Kidney (tissue), 14 donors: ENCODE data around the gene AP4S1. TPM values are rescaled to one million over a fixed set of nuclear protein-coding genes. Genes with fewer than 3 reads are reported as not detected.
"Not testable (repeated sequence)": the region's sequence is repeated elsewhere in the genome, so short reads cannot be mapped to it uniquely, and the experiment has no call there.

Experiments
- DNase-seq, 5 donors: peaks; one replicate each; pipeline ENCODE4 v3.0.0-alpha.2; 2013 to 2020
- FAIRE-seq: peaks from 2 replicates; lab custom pipeline; 2012; peaks lifted over from hg19 to GRCh38; lab: Jason Lieb, UNC
- H3K27ac ChIP-seq, 2 donors: one replicate each; pipeline ENCODE4 v1.7.0; 2013; ENCODE audit warnings: low read depth in 2 of 2, low read length in 2 of 2, inconsistent platforms in 1 of 2
- H3K27me3 ChIP-seq: one replicate; pipeline ENCODE4 v1.7.1; 2013; ENCODE audit warnings: low read length, inconsistent platforms; ENCODE audit not compliant: control insufficient read depth, insufficient read depth
- H3K36me3 ChIP-seq, 3 donors: one replicate each; pipeline versions ENCODE4 v1.7.0 to v1.7.1; 2013; ENCODE audit warnings: low read length in 3 of 3, control low read depth in 1 of 3, inconsistent platforms in 1 of 3; ENCODE audit not compliant: insufficient read depth in 3 of 3, control insufficient read depth in 2 of 3
- H3K4me1 ChIP-seq, 3 donors: one replicate each; pipeline versions ENCODE4 v1.7.0 to v1.7.1; 2013; ENCODE audit warnings: low read length in 3 of 3, inconsistent platforms in 1 of 3, low read depth in 1 of 3; ENCODE audit not compliant: control insufficient read depth in 2 of 3, insufficient read depth in 2 of 3
- H3K4me3 ChIP-seq, 3 donors: one replicate each; pipeline versions ENCODE4 v1.7.0 to v1.8.1; 2013; ENCODE audit warnings: low read length in 3 of 3, control low read depth in 1 of 3, inconsistent platforms in 1 of 3
- H3K9ac ChIP-seq, 3 donors: one replicate each; pipeline versions ENCODE4 v1.7.0 to v1.7.1; 2013; ENCODE audit warnings: low read length in 3 of 3, control low read depth in 1 of 3, inconsistent platforms in 1 of 3
- H3K9me3 ChIP-seq, 3 donors: one replicate each; pipeline versions ENCODE4 v1.7.0 to v1.7.1; 2013; ENCODE audit warnings: low read length in 3 of 3, control low read depth in 1 of 3, inconsistent platforms in 1 of 3; ENCODE audit not compliant: control insufficient read depth in 2 of 3, insufficient read depth in 1 of 3
- CTCF ChIP-seq: IDR thresholded peaks from 3 replicates; pipeline ENCODE4 v1.5.1; 2012; ENCODE audit warnings: mild to moderate bottlenecking, moderate library complexity, borderline replicate concordance; ENCODE audit not compliant: insufficient read depth; ENCODE audit errors: extremely low read depth
- intact Hi-C: fragments of 100-400 bp; cut with DNase I; formaldehyde crosslinking; loops from one replicate; pipeline ENCODE4 v1.11.1; 2022
- polyA plus RNA-seq: library from polyadenylated mRNA; stranded (reverse); fragments of 350-450 nt; fragmentation: Illumina TruSeq; extraction: RNeasy Lipid Tissue Mini Kit (QIAGEN cat#74804); gene quantifications from one replicate; pipeline ENCODE4 v1.2.3, GENCODE V29; 2014; ENCODE audit warnings: low read depth, low replicate concordance; ENCODE audit not compliant: insufficient read depth
- total RNA-seq: library from RNA; stranded (reverse); fragmentation: NEBNext Ultra II Directional; extraction: Animal tissue kit (Norgen Biotek cat#: 25700); gene quantifications from one replicate; pipeline ENCODE4 v1.2.1, GENCODE V29; 2021
- donor health status: control.
- donor health status: control.
- donor health status: control.
- donor health status: control.
- donor health status: control.
- donor health status: DM: yes; HTN: yes; CAD: no.
- donor health status: Normal renal cell carcinoma (clear cell type).

The AP4S1 gene
- total and polyA plus RNA-seq, 2 donors from 2014 or later: 9.0 to 12.0 TPM

GRCh38 chr14:31001339-31001658 is 24.1 kb upstream of the AP4S1 start:
- peaks cover 0 to 1% (median 0%) of the 10 kb centered on the region in 3 donors for H3K4me1 ChIP-seq
- H3K9me3 ChIP-seq: peaks cover 0 to 16% (median 2%) of the 10 kb centered on the region in 3 donors
- intact Hi-C loops: no loop called here
- no peak for TF ChIP-seq CTCF
- no peak overlapping the region for H3K27ac ChIP-seq
- H3K4me3 ChIP-seq: no peak overlapping the region
- H3K27me3 ChIP-seq: no peaks in the 10 kb centered on the region
- H3K36me3 ChIP-seq: peaks cover 0 to 3% (median 2%) of the 10 kb centered on the region in 3 donors
- FAIRE-seq (no peak), DNase-seq (no peak)
- no peak overlapping the region for H3K9ac ChIP-seq

GRCh38 chr14:31003284-31003683 is 22.2 kb upstream of the AP4S1 start:
- DNase-seq (no peak), FAIRE-seq (no peak)
- TF ChIP-seq CTCF: no peak
- no peak overlapping the region for H3K9ac ChIP-seq
- H3K9me3 ChIP-seq: peaks cover 0 to 9% (median under 1%) of the 10 kb centered on the region in 3 donors
- H3K27me3 ChIP-seq: no peaks in the 10 kb centered on the region
- intact Hi-C loops: no loop called here
- H3K27ac ChIP-seq: no peak overlapping the region
- peaks cover 0 to 3% (median 1%) of the 10 kb centered on the region in 3 donors for H3K36me3 ChIP-seq
- no peak overlapping the region for H3K4me3 ChIP-seq
- H3K4me1 ChIP-seq: no peaks in the 10 kb centered on the region

- H3K9me3 ChIP-seq, H3K27me3 ChIP-seq, H3K4me1 ChIP-seq, H3K4me3 ChIP-seq, intact Hi-C loops, H3K9ac ChIP-seq, H3K36me3 ChIP-seq, H3K27ac ChIP-seq, FAIRE-seq, DNase-seq: not testable (repeated sequence)
These were observed 21.4 kb upstream of the AP4S1 start for GRCh38 chr14:31004007-31004406.

- Histone ChIP-seq H3K27me3 (no peaks in the 10 kb centered on the region), H3K4me1 (no peaks in the 10 kb centered on the region), H3K4me3 (no peak overlapping the region), H3K9me3 (no peaks in the 10 kb centered on the region), H3K27ac (no peak overlapping the region), H3K36me3 (no peaks in the 10 kb centered on the region), H3K9ac (no peak overlapping the region)
- TF ChIP-seq CTCF: no peak
- intact Hi-C loops: no loop called here
- DNase-seq (no peak), FAIRE-seq (no peak)
These were observed 18.7 kb upstream of the AP4S1 start for GRCh38 chr14:31006703-31007102.
